Astrocyte (in vitro differentiated cells and primary cell): Measurements from ENCODE around the gene C1QTNF9.

Experiments
- EZH2 ChIP-seq: IDR thresholded peaks from 2 replicates; pipeline ENCODE4 v1.6.1; 2012; ENCODE audit warnings: mild to moderate bottlenecking, low read length, inconsistent platforms; ENCODE audit not compliant: insufficient read depth
- TF ChIP-seq, protein P1 (sequence below): IDR thresholded peaks from 2 replicates; pipeline ENCODE4 v1.5.1; 2011; ENCODE audit warnings: low read depth, mild to moderate bottlenecking, inconsistent platforms, low read length, moderate library complexity; ENCODE audit not compliant: insufficient read depth

DNA sequence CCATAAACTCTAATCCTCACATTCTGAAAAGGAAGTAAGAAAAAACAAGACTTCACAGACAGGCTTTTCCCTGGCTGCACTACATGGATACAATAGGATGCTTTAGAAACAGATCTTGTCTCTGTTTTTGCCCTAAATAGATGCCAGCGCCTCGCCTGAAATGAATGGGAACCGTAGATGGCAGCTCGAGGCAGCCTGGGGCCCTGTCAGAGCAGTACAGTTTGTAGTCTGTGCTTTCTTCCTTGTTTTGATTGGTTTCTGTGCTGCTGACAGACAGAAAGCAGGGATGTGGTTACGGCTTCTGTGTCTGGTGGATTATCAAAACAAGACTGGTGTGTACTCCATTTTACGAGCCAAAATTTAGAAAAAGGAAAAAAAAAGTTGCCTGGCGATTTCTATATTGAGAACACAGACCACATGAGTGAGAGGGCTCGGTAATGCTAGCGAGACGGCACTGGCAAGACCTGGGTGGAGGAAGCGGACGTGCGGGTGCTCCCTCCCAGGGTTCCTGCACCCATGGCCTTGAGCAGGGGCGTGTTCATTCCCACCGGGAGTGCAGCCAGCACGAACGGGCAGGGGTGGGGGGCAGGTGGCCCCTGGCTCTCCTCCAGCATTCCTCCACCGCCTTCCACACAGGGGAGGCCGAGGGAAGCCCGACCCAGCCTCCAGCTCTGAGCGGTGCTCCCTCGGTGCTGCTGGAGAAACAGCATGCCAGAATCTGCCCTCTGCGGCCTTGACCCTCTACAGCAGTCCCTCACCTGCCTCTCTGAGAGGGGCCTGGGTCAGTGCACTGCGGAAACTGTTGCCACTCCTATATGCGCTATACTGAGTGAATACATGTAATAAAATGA, 37.6 kb upstream of the C1QTNF9 start:
- TF ChIP-seq, protein P1, sequence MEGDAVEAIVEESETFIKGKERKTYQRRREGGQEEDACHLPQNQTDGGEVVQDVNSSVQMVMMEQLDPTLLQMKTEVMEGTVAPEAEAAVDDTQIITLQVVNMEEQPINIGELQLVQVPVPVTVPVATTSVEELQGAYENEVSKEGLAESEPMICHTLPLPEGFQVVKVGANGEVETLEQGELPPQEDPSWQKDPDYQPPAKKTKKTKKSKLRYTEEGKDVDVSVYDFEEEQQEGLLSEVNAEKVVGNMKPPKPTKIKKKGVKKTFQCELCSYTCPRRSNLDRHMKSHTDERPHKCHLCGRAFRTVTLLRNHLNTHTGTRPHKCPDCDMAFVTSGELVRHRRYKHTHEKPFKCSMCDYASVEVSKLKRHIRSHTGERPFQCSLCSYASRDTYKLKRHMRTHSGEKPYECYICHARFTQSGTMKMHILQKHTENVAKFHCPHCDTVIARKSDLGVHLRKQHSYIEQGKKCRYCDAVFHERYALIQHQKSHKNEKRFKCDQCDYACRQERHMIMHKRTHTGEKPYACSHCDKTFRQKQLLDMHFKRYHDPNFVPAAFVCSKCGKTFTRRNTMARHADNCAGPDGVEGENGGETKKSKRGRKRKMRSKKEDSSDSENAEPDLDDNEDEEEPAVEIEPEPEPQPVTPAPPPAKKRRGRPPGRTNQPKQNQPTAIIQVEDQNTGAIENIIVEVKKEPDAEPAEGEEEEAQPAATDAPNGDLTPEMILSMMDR = no peak
- TF ChIP-seq EZH2 = no peak
